ENCODE data around the gene EHBP1L1.

- TF ChIP-seq CTCF (conservative IDR thresholded peaks at IDR 0.05; ENCODE audit: low read length): no peak
- no peak for TF ChIP-seq EZH2phosphoT487 (IDR thresholded peaks at IDR 0.05; ENCODE audit: borderline replicate concordance, low read depth, low read length)
These were observed at the start of gene EHBP1L1 for GRCh38 chr11:65575568-65576231.

Measured in OCI-LY7 (cell line).